Neural progenitor cell (in vitro differentiated cells): ENCODE data around the gene MMD.

ENCODE experiments used
- CTCF ChIP-seq: fragments of 200-600 bp; sonication (generic); IDR thresholded peaks from 2 replicates; pipeline ENCODE4 v1.5.1; 2017; ENCODE audit warnings: antibody characterized with exemption, mild to moderate bottlenecking
- EZH2phosphoT487 ChIP-seq: fragments of 200-600 bp; sonication (generic); IDR thresholded peaks from 2 replicates; pipeline ENCODE4 v1.6.1; 2017; ENCODE audit warnings: antibody characterized with exemption

GRCh38 chr17:55423535-55423934, 1.9 kb upstream of the MMD start:
- TF ChIP-seq EZH2phosphoT487 (no peak), CTCF (no peak)
